Psoas muscle (tissue), 8 donors: Measurements from ENCODE around the gene KRT6B. TPM values are rescaled to one million over a fixed set of nuclear protein-coding genes. Genes with fewer than 3 reads are reported as not detected.
A peak's percentile ranks its signal among the peaks of the same experiment; 100 is the strongest.

ENCODE experiments used
- ATAC-seq, 4 donors: fragments of 200-7000 bp; cut with Tn5 transposase; one replicate each; pipeline ENCODE4 v1.9.1; 2020; ENCODE audit warnings: moderate library complexity in 3 of 4, mild to moderate bottlenecking in 2 of 4
- DNase-seq, 2 donors: peaks; one replicate each; pipeline ENCODE4 v3.0.0-alpha.2; 2020
- H3K27ac ChIP-seq: fragments of 200-600 bp; one replicate; pipeline ENCODE4 v1.8.0; 2022
- H3K27me3 ChIP-seq, 3 donors: fragments of 200-600 bp in 1 of 3; one replicate each; pipeline versions ENCODE4 v1.6.1 to v1.8.0; 2013 to 2022; ENCODE audit warnings: low read length in 2 of 3, mild to moderate bottlenecking in 2 of 3, moderate library complexity in 1 of 3; ENCODE audit not compliant: insufficient read depth in 3 of 3
- H3K36me3 ChIP-seq, 2 donors: fragments of 200-600 bp in 1 of 2; one replicate each; pipeline versions ENCODE4 v1.6.1 to v1.8.0; 2013 to 2022; ENCODE audit warnings: low read depth in 1 of 2, mild to moderate bottlenecking in 1 of 2, moderate library complexity in 1 of 2; ENCODE audit not compliant: insufficient read depth in 1 of 2
- H3K4me1 ChIP-seq: fragments of 200-600 bp; one replicate; pipeline ENCODE4 v1.8.0; 2022
- H3K4me3 ChIP-seq: fragments of 200-600 bp; one replicate; pipeline ENCODE4 v1.8.0; 2022; ENCODE audit warnings: mild to moderate bottlenecking
- H3K9me3 ChIP-seq: fragments of 200-600 bp; one replicate; pipeline ENCODE4 v1.8.0; 2022
- CTCF ChIP-seq: fragments of 200-600 bp; IDR thresholded peaks from one replicate; pipeline ENCODE4 v1.8.0; 2022; ENCODE audit warnings: antibody characterized with exemption
- WGBS, 3 donors: extraction: QIAGEN DNeasy Blood & Tissue Kit; methylation state at CpG; one replicate each; pipeline versions ENCODE4 v1.1.6 to v1.1.7; 2013; 5-methylcytosine and 5-hydroxymethylcytosine counted together
- intact Hi-C, 2 donors: fragments of 100-400 bp; cut with DNase I; formaldehyde crosslinking; loops; one replicate each; pipeline versions ENCODE4 v1.11.0 to v1.14.2; 2022
- polyA plus RNA-seq, 3 donors: library from polyadenylated mRNA; stranded (reverse); fragments of 200-250 nt; gene quantifications; one replicate each; pipeline ENCODE4 v1.2.3, GENCODE V29; 2013
- total RNA-seq, 4 donors: library from RNA; stranded (reverse); fragmentation: NEBNext Ultra II Directional in 2 of 4; extraction: Animal tissue kit (Norgen Biotek cat#: 25700) in 2 of 4; gene quantifications; one replicate each; pipeline versions ENCODE4 v1.2.1 to v1.2.4, GENCODE V29; 2021 to 2023
- donor health status: healthy with polysubstance abuse.
- donor health status: DM: no; HTN: no; CAD: no; lungs with moderate emphysema.
- donor health status: Bipolar disorder and iron deficiency.
- donor health status: healthy.
- donor health status: DM: yes; HTN: yes; CAD: no.
- donor health status: DM: no; HTN: no; CAD: no.
- donor health status: DM: no; HTN: no; CAD: no.
- donor health status: DM: yes; HTN: yes; CAD: no.

The KRT6B gene
- total and polyA plus RNA-seq, 7 donors, result 0.04 to 0.32 (median 0.15) TPM; not detected in 3

GRCh38 chr12:52398176-52398575 is 53.8 kb downstream of the KRT6B start:
- no peak for ATAC-seq
- WGBS, 3 donors, result 81 to 85% (median 82%) methylated on average over 1 of the region's 1 CpG
- H3K27me3 ChIP-seq, result peaks cover 0 to 4% (median 2%) of the 10 kb centered on the region in 3 donors
- no peak for DNase-seq
- TF ChIP-seq CTCF, result no peak
- H3K9me3 ChIP-seq, result no peaks in the 10 kb centered on the region
- intact Hi-C loops, result no loop called here
- no peaks in the 10 kb centered on the region for H3K4me1 ChIP-seq
- H3K36me3 ChIP-seq, result no peaks in the 10 kb centered on the region
- no peak overlapping the region for H3K4me3 ChIP-seq
- H3K27ac ChIP-seq, result no peak overlapping the region

- no peaks in the 10 kb centered on the region for H3K9me3 ChIP-seq
- no peak overlapping the region for H3K27ac ChIP-seq
- intact Hi-C loops, result no loop called here
- peak in 1 of 2 donors; percentile 21 for DNase-seq
- ATAC-seq, result no peak
- no peaks in the 10 kb centered on the region for H3K36me3 ChIP-seq
- WGBS, 3 donors, result 74 to 82% (median 80%) methylated on average over 8 of the region's 8 CpGs
- no peaks in the 10 kb centered on the region for H3K4me1 ChIP-seq
- no peak for TF ChIP-seq CTCF
- H3K27me3 ChIP-seq, result peaks cover 0 to 4% (median 2%) of the 10 kb centered on the region in 3 donors
- no peak overlapping the region for H3K4me3 ChIP-seq
These were observed 55.3 kb downstream of the KRT6B start for GRCh38 chr12:52396656-52397055.

Other genes with a start within 250 kb of the KRT6B start
- 1 to 10 TPM in 3 of 4 donors, under 1 TPM in 1; 0.39 to 3.9 (median 1.9) TPM for gene KRT7, start 218.9 kb downstream of the KRT6B start, total RNA-seq
- gene KRT7, start 218.9 kb downstream of the KRT6B start, polyA plus RNA-seq, result 1 to 10 TPM in 2 of 3 donors, under 1 TPM in 1; 0.56 to 2.2 (median 1.6) TPM
- gene KRT86, start 177.5 kb downstream of the KRT6B start, total RNA-seq, result under 1 TPM in 1 of 4 donors, not detected in 3; 0.77 TPM
- gene KRT86, start 177.5 kb downstream of the KRT6B start, polyA plus RNA-seq, result under 1 TPM in 2 of 3 donors, not detected in 1; 0.01 to 0.05 TPM
- gene KRT81, start 160.6 kb downstream of the KRT6B start, total RNA-seq, result not detected
- under 1 TPM in 2 of 3 donors, not detected in 1; 0.03 to 0.14 TPM for gene KRT81, start 160.6 kb downstream of the KRT6B start, polyA plus RNA-seq
- gene KRT83, start 130.7 kb downstream of the KRT6B start, total RNA-seq, result not detected
- gene KRT83, start 130.7 kb downstream of the KRT6B start, polyA plus RNA-seq, result not detected
- gene KRT85, start 84.7 kb downstream of the KRT6B start, total RNA-seq, result not detected
- gene KRT85, start 84.7 kb downstream of the KRT6B start, polyA plus RNA-seq, result not detected
- gene KRT84, start 66.5 kb downstream of the KRT6B start, total RNA-seq, result not detected
- gene KRT84, start 66.5 kb downstream of the KRT6B start, polyA plus RNA-seq, result not detected
- gene KRT82, start 45.8 kb downstream of the KRT6B start, total RNA-seq, result not detected
- gene KRT82, start 45.8 kb downstream of the KRT6B start, polyA plus RNA-seq, result not detected
- not detected for gene KRT75, start 17.8 kb downstream of the KRT6B start, total RNA-seq
- gene KRT75, start 17.8 kb downstream of the KRT6B start, polyA plus RNA-seq, result not detected
- gene KRT6C, start 21.7 kb upstream of the KRT6B start, total RNA-seq, result under 1 TPM in 2 of 4 donors, not detected in 2; 0.21 to 0.24 TPM
- under 1 TPM in 1 of 3 donors, not detected in 2; 0.04 TPM for gene KRT6C, start 21.7 kb upstream of the KRT6B start, polyA plus RNA-seq
- 1 to 10 TPM in 2 of 4 donors, under 1 TPM in 1, not detected in 1; 0.53 to 1.4 (median 1.2) TPM for gene KRT6A, start 41.1 kb upstream of the KRT6B start, total RNA-seq
- gene KRT6A, start 41.1 kb upstream of the KRT6B start, polyA plus RNA-seq, result under 1 TPM; 0.13 to 0.51 (median 0.35) TPM
- 1 to 10 TPM in 1 of 4 donors, under 1 TPM in 2, not detected in 1; 0.61 to 1.4 (median 0.85) TPM for gene KRT5, start 68.2 kb upstream of the KRT6B start, total RNA-seq
- under 1 TPM; 0.21 to 0.86 (median 0.48) TPM for gene KRT5, start 68.2 kb upstream of the KRT6B start, polyA plus RNA-seq
- gene KRT71, start 101.0 kb upstream of the KRT6B start, total RNA-seq, result not detected
- gene KRT71, start 101.0 kb upstream of the KRT6B start, polyA plus RNA-seq, result not detected
- gene KRT74, start 121.7 kb upstream of the KRT6B start, total RNA-seq, result not detected
- not detected for gene KRT74, start 121.7 kb upstream of the KRT6B start, polyA plus RNA-seq
- gene KRT72, start 149.3 kb upstream of the KRT6B start, total RNA-seq, result not detected
- not detected for gene KRT72, start 149.3 kb upstream of the KRT6B start, polyA plus RNA-seq
- not detected for gene KRT73, start 166.4 kb upstream of the KRT6B start, total RNA-seq
- not detected for gene KRT73, start 166.4 kb upstream of the KRT6B start, polyA plus RNA-seq
- not detected for gene KRT2, start 200.1 kb upstream of the KRT6B start, total RNA-seq
- not detected for gene KRT2, start 200.1 kb upstream of the KRT6B start, polyA plus RNA-seq
- gene KRT1, start 228.3 kb upstream of the KRT6B start, total RNA-seq, result 1 to 10 TPM in 1 of 4 donors, under 1 TPM in 2, not detected in 1; 0.16 to 1.1 (median 0.25) TPM
- under 1 TPM in 1 of 3 donors, not detected in 2; 0.13 TPM for gene KRT1, start 228.3 kb upstream of the KRT6B start, polyA plus RNA-seq